K562 (cell line): ENCODE data around the gene PCID2. TPM values are rescaled to one million over a fixed set of nuclear protein-coding genes. Genes with fewer than 3 reads are reported as not detected.

Experiments
- ATF1 ChIP-seq, 2 experiments: fragments of 450-650 bp in 1 of 2; IDR thresholded peaks; 2 replicates each; pipeline ENCODE4 v1.6.1; 2016; ENCODE audit warnings: missing compliant biosample characterization in 1 of 2, missing genetic modification characterization in 1 of 2
- CBX1 ChIP-seq: sonication (generic); IDR thresholded peaks from 2 replicates; pipeline ENCODE4 v1.6.1; 2016; ENCODE audit warnings: antibody characterized with exemption, low read depth, mild to moderate bottlenecking
- CEBPG ChIP-seq, 3 experiments: fragments of 200-800 bp in 1 of 3; sonication (Bioruptor generic) in 1 of 3; sonication (generic) in 1 of 3; formaldehyde crosslinking in 1 of 3; IDR thresholded peaks in 2 of 3; conservative IDR thresholded peaks in 1 of 3; 2 replicates each; pipeline versions ENCODE4 v1.6.1 to v1.8.0; 2016 to 2022; ENCODE audit warnings: missing compliant biosample characterization in 2 of 3, missing genetic modification characterization in 2 of 3, mild to moderate bottlenecking in 1 of 3, missing genetic modification reagents in 1 of 3
- CHD2 ChIP-seq: IDR thresholded peaks from 2 replicates; pipeline ENCODE4 v1.6.1; 2011; ENCODE audit warnings: low read depth, low read length
- CREM ChIP-seq: IDR thresholded peaks from 2 replicates; pipeline ENCODE4 v1.6.1; 2014; ENCODE audit warnings: antibody characterized with exemption, low read depth
- DIDO1 ChIP-seq: fragments of 450-650 bp; IDR thresholded peaks from 2 replicates; pipeline ENCODE4 v1.6.1; 2016; ENCODE audit warnings: low read depth, missing biosample characterization, missing genetic modification characterization
- FIP1L1 ChIP-seq: fragments of 200-400 bp; formaldehyde crosslinking; IDR thresholded peaks from 2 replicates; pipeline ENCODE4 v1.6.1; 2018; ENCODE audit warnings: mild to moderate bottlenecking, low read depth, low read length; ENCODE audit not compliant: poor library complexity, severe bottlenecking
- GABPA ChIP-seq: fragments of 200-800 bp; sonication (Bioruptor generic); conservative IDR thresholded peaks from 2 replicates; pipeline ENCODE4 v1.6.1; 2016; ENCODE audit warnings: low read depth, missing genetic modification characterization, missing compliant biosample characterization
- GABPB2 ChIP-seq: fragments of 250-450 bp; sonication (Bioruptor Pico); conservative IDR thresholded peaks from 2 replicates; pipeline ENCODE4 v1.5.1; 2021; ENCODE audit warnings: mild to moderate bottlenecking
- HEY1 ChIP-seq: fragments of 250-450 bp; sonication (Bioruptor Pico); IDR thresholded peaks from 2 replicates; pipeline ENCODE4 v1.5.0; 2020; ENCODE audit warnings: mild to moderate bottlenecking, moderate library complexity, borderline replicate concordance
- MBD2 ChIP-seq: sonication (generic); IDR thresholded peaks from 2 replicates; pipeline ENCODE4 v1.6.1; 2016; ENCODE audit warnings: low read depth, borderline replicate concordance
- MYC ChIP-seq, 2 experiments: fragments of 250-450 bp in 1 of 2; sonication (Bioruptor Pico) in 1 of 2; IDR thresholded peaks; 2 replicates each; pipeline versions ENCODE4 v1.5.1 to v1.6.1; 2012 to 2021; ENCODE audit warnings: low read depth in 2 of 2, borderline replicate concordance in 1 of 2, improper control_type of control experiment in 1 of 2, low read length in 1 of 2, mild to moderate bottlenecking in 1 of 2, moderate library complexity in 1 of 2
- NCOA1 ChIP-seq: fragments of 450-650 bp; IDR thresholded peaks from 2 replicates; pipeline ENCODE4 v1.6.1; 2016; ENCODE audit warnings: low read depth
- RCOR1 ChIP-seq, 2 experiments: IDR thresholded peaks; 2 replicates each; pipeline ENCODE4 v1.6.1; 2012; ENCODE audit warnings: low read depth in 2 of 2, low read length in 2 of 2, borderline replicate concordance in 1 of 2, improper control_type of control experiment in 1 of 2
- SETDB1 ChIP-seq: IDR thresholded peaks from one replicate; pipeline ENCODE4 v1.6.1; 2012; ENCODE audit warnings: low read length, control low read depth, inconsistent platforms
- SP2 ChIP-seq: IDR thresholded peaks from 2 replicates; pipeline ENCODE4 v1.6.1; 2011; ENCODE audit warnings: mild to moderate bottlenecking, low read depth, low read length, moderate library complexity; ENCODE audit not compliant: poor library complexity, severe bottlenecking; ENCODE audit errors: extremely low read depth
- TAF15 ChIP-seq: fragments of 200-400 bp; formaldehyde crosslinking; IDR thresholded peaks from 2 replicates; pipeline ENCODE4 v1.6.1; 2017; ENCODE audit warnings: mild to moderate bottlenecking, low read depth, low read length, moderate library complexity
- TAF9B ChIP-seq: fragments of 450-650 bp; IDR thresholded peaks from 2 replicates; pipeline ENCODE4 v1.6.1; 2018; ENCODE audit warnings: mild to moderate bottlenecking; ENCODE audit not compliant: partially characterized antibody
- ZBTB7A ChIP-seq: IDR thresholded peaks from 2 replicates; pipeline ENCODE4 v1.6.1; 2011; ENCODE audit warnings: low read depth, mild to moderate bottlenecking, low read length, moderate library complexity, borderline replicate concordance; ENCODE audit not compliant: control insufficient read depth
- ZNF23 ChIP-seq: fragments of 250-450 bp; sonication (Bioruptor Pico); IDR thresholded peaks from 2 replicates; pipeline ENCODE4 v1.4.0; 2020; ENCODE audit warnings: mild to moderate bottlenecking
- ZNF282 ChIP-seq: sonication (generic); formaldehyde crosslinking; IDR thresholded peaks from 2 replicates; pipeline ENCODE4 v1.8.1; 2023; ENCODE audit warnings: missing genetic modification reagents
- ZNF449 ChIP-seq: fragments of 250-450 bp; sonication (Bioruptor Pico); IDR thresholded peaks from 2 replicates; pipeline ENCODE4 v1.8.0; 2022; ENCODE audit warnings: moderate library complexity, mild to moderate bottlenecking, inconsistent platforms
- ZNF584 ChIP-seq: fragments of 200-800 bp; sonication (Bioruptor generic); IDR thresholded peaks from 2 replicates; pipeline ENCODE4 v1.6.1; 2016; ENCODE audit warnings: low read depth, mild to moderate bottlenecking, missing genetic modification characterization, missing compliant biosample characterization
- ZNF740 ChIP-seq, 3 experiments: fragments of 200-800 bp in 1 of 3; sonication (Bioruptor generic) in 1 of 3; sonication (generic) in 1 of 3; formaldehyde crosslinking in 1 of 3; IDR thresholded peaks; 2 replicates each; pipeline versions ENCODE4 v1.6.1 to v1.8.0; 2016 to 2022; ENCODE audit warnings: mild to moderate bottlenecking in 2 of 3, missing compliant biosample characterization in 2 of 3, missing genetic modification characterization in 2 of 3, missing genetic modification reagents in 1 of 3
- polyA plus RNA-seq, 8 experiments: library from polyadenylated mRNA; depleted of rRNA in 4 of 8; stranded (reverse) in 5 of 8; unstranded in 3 of 8; fragments of >200 nt; fragmentation: Nextera tagmentation in 2 of 8; fragmentation: Illumina TruSeq in 1 of 8; extraction: Ambion mirVana in 2 of 8; extraction: Trizol in 1 of 8; gene quantifications; 2 replicates each; pipeline versions ENCODE4 v1.2.1 to v1.2.3, GENCODE V29; 2011 to 2014; ENCODE audit warnings: inconsistent platforms in 1 of 8, missing spikeins in 1 of 8
- total RNA-seq, 7 experiments: library from RNA; depleted of rRNA in 6 of 7; stranded (reverse); fragments of >200 nt in 6 of 7; fragmentation: Illumina TruSeq in 2 of 7; extraction: Trizol in 2 of 7; gene quantifications; 2 replicates each; pipeline versions ENCODE4 v1.2.1 to v1.2.3, GENCODE V29; 2011 to 2021; ENCODE audit warnings: low replicate concordance in 1 of 7

Gene PCID2
- total and polyA plus RNA-seq, 9 of the 15 experiments (the other 6 are each of a cell fraction or from before 2014, with no cell fraction given), result 39.6 to 117 (median 59.6) TPM

- peak; percentile 94 for TF ChIP-seq FIP1L1
- TF ChIP-seq CREM, result peak; percentile 97
- peak; percentile 77 for TF ChIP-seq DIDO1 (tag)
- no peak for TF ChIP-seq SP2
- peak; percentile 78; the same call in 1 of the 2 replicates for TF ChIP-seq MYC (IDR thresholded peaks at IDR 0.05; ENCODE audit: low read depth, low read length)
- TF ChIP-seq MYC (CRISPR knock-in tag; IDR thresholded peaks at IDR 0.05; ENCODE audit: borderline replicate concordance, low read depth), result peak; percentile 62; the same call in 1 of the 2 replicates
- TF ChIP-seq CEBPG (CRISPR knock-in tag; IDR thresholded peaks at IDR 0.05), result no peak
- no peak for TF ChIP-seq CEBPG (tag; conservative IDR thresholded peaks at IDR 0.05 in 1 of 2, IDR thresholded peaks at IDR 0.05 in 1 of 2)
- TF ChIP-seq ZNF449 (CRISPR knock-in tag), result no peak
- TF ChIP-seq ZNF584 (CRISPR knock-in tag), result no peak
- peak; percentile 42; the same call in 1 of the 2 replicates for TF ChIP-seq CHD2
- TF ChIP-seq GABPA (tag), result peak; percentile 98
- TF ChIP-seq GABPB2 (CRISPR knock-in tag), result no peak
- TF ChIP-seq CBX1, result peak; percentile 17; the same call in 1 of the 2 replicates
- TF ChIP-seq ZNF740 (CRISPR knock-in tag; IDR thresholded peaks at IDR 0.05), result no peak
- peak in 1 of 2 experiments; percentile 71; a peak in 1 of 4 replicates for TF ChIP-seq ZNF740 (tag; IDR thresholded peaks at IDR 0.05)
- no peak for TF ChIP-seq ZNF23 (CRISPR knock-in tag)
- peak; percentile 83 for TF ChIP-seq TAF9B
- peak; percentile 77 for TF ChIP-seq MBD2
- TF ChIP-seq TAF15, result no peak
- TF ChIP-seq HEY1, result no peak
- peak; percentile 97 for TF ChIP-seq NCOA1
- TF ChIP-seq SETDB1, result no peak
- no peak for TF ChIP-seq ZNF282 (CRISPR knock-in tag)
- TF ChIP-seq ZBTB7A, result peak; percentile 97
- 0 out of 4 replicates have a peak, but pooled peaks of 1 of the 2 experiments have one; percentile 13 for TF ChIP-seq RCOR1 (IDR thresholded peaks at IDR 0.05; ENCODE audit: borderline replicate concordance in 1 of 2, low read depth in 2 of 2, low read length in 2 of 2)
- 0 out of 2 replicates have a peak, but pooled peaks have one; percentile 27 for TF ChIP-seq ATF1 (CRISPR knock-in tag; IDR thresholded peaks at IDR 0.05)
- TF ChIP-seq ATF1 (tag; IDR thresholded peaks at IDR 0.05), result peak; percentile 95
These were observed at the start of gene PCID2 (continued) for GRCh38 chr13:113208421-113209335.
